Activated CD8-positive, alpha-beta memory T cell treated with anti-CD3 and anti-CD28 coated beads for 1 hour (primary cell): ENCODE data around the gene TNFAIP8.
A peak's percentile ranks its signal among the peaks of the same experiment; 100 is the strongest.

Source experiments
- DNase-seq, 2 donors: peaks; one replicate each; pipeline ENCODE4 v3.0.0-alpha.2; 2020; ENCODE audit warnings: low read depth in 1 of 2; ENCODE audit errors: extremely low read depth in 1 of 2

Gene TNFAIP8

DNA sequence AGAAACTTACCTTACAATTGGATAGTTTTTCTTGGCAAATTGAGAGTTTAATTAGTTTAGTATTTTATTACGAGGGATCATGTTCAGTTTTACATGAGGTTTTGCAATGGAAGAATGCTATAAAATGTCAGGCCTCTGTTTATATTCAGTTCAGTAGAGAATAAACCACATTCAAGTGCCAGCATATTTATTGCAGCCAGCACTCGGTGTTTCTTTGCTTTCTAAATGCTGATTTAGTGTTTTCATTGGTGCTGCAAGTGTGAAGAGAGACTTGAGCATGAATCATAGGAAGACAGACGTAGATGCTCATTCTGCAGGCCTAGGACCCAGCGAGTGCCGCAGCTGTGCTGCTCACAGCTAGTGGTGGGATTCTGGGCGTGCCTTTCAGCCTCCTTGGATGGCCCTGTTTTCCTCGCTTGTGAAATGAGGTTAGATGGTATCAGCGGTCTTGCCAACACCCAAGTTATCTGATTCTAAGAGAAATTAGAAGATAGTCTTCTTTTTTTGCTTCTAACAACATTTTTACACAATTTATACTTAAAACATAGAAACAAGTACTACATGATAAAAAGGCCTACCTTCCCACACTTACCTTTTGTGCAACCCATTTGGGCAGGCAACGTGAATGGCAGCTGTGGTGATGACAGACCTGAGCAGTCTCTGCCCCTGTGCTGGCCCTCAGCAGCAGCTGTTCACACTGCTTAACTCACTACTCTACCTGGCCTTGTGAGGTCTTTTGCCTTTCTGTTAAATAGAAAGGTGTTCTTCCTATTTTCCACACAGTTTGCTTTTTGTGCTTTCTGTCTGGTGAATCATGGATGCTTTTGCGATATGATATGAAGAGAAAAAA is 26.8 kb upstream of the TNFAIP8 start:
- peak in 1 of 2 donors; percentile 55 for DNase-seq

DNA sequence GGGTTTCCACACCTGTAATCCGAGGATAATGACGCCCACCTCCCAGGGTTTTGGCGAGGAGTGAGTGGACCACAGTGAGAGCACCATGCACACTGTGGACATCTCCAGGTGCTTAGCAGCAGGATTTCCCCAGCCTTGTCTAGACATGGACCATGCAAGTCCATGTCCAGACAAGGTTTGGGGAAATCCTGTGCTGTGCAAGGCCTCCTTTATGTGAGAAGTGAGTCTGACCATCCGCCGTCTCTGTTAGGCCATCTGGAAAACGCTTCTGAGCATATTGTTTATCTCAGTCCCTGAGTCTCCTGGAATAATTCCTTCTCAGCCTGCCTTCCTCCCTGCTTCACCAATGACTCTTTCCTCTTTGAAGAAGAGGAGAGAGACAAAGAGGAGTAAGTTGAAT is 26.2 kb upstream of the TNFAIP8 start:
- DNase-seq, result no peak

DNA sequence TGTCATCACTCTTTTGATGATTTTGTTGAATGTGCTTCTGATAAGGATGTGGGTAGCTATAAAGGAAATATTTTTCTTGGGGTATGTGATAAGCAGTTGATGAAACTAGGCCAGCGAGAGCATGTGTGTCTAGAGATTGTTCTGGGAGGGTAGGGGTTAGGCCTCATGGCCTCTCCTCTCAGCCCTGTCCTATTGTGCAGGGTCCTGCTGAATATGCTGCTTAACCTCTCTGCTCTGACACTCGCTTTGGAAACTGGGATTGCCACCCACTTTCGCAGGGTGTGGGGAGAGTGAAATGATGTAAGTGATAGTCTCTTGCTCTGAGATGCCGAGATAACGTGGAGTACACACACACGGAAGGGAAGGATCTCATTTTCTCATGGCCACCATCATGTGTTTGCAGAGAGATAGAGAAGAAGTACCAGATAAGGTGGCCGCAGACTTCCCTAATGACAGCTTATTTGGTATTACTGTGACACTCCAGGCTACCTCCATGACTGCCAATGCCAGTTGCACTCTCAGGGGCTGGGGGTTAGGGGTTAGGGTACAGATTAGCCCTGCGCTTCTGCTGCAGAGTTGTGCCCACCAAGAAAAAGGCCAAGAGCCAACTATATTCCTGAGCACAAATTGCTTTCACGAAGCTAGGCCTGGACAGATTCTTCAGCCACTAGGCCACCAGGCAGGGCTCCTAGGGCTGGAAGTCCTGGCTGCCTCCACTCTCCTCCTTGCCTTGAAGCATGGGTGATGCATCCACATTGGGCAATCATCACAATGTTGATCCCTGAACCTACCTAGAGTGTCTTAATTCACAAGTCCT is 25.2 kb upstream of the TNFAIP8 start:
- no peak for DNase-seq

DNA sequence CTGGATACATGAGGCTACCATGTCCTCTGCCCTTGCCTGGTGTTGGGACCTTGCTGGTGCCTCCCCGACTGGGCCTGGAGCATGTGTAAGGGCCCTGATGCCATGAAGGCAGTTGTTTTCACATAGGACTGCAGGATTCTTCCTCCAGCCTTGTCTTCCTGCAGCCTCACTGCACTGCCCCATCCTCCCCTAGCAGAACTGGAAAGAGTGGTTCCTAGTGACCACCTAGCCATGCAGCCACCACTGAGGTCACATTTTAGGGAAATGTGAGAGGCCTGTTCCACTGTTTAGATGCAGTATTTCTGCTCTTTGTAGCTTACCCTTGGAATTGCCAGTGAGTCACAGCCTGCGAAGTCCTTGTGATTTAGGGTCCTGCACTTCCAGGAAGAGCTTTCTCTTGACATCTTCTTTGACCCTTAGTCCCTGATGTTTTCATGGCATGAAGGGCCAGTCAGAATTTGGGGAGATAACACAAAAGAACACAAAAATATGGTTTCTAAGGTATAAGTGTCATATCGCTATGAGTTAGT is 24.2 kb upstream of the TNFAIP8 start:
- DNase-seq, result no peak

DNA sequence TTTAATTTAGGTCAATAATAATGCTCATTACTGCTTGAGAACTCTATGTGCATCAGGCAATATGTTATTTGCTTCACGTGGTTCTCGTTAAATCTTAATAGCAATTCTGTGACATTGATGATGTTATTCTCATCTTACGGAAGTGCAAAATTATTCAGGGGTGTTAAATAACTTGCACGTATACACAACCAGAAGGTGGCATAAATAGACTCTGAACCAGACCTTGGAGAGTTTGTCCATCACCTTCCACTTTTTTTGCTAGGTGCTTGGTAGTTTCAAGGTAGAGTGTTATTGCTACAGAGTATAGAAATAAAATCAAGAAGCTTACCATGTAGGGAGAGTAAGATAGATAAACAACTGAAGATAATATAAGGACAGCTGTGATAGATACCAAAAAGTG is 23.6 kb upstream of the TNFAIP8 start:
- no peak for DNase-seq

DNA sequence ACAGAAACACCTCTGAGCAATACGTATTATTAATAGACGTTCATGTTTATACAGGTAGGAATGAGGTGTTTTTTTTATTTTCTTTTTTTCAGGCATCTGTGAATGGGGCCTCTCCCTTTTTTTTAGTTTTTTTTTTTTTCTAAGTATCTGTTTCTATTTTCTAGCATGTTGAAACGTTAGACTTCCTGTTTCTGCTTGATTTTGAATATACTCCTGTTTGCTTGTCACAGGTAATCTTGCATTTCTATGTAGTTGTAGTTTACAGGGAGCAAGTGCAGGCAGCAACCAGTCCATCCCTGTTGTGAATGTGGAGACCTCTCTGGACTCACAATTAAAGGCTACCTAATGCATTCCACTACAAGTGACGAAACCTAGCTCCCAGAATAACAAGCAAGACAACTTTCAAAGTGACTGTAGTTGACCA is 22.8 kb upstream of the TNFAIP8 start:
- no peak for DNase-seq

DNA sequence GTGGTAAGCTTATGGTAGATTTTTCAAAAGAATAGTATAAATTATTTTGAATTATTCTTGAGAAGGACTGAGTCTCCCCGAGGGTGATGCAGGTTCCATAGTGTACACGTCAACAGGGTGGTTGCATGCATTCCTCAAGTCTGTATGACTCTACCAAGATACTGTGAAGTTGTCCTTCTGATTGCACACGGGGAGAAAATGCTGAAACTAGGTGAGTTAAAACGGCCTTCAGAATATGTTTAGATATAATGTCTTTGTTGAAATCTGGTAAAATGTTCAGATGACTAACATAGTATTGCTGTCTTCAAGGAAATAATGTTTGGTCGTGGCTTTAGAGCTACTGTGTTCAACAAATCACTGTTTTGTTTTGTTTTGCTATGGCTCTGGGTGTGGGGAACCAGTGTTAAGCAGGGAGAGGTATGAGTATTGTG is 22.4 kb upstream of the TNFAIP8 start:
- no peak for DNase-seq

DNA sequence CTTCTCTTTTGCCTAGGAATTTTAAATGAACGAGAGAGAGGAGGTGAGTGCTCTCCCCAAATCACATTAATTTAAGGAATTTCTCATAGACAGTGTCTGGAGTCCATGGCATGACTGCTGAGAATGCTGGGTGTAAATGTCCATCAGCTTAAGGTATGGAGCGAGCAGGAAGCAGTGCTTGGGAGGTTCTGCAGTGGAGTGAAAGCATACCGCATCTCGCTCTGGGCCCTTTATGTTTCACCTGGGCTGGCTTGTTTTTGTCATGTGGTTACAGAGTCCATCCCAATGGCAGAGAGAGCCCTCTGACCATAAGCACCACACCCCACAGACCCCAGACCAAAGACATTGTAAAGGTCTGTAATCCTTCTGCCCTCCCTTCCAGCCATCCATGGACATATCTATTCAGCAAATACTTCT is 20.6 kb upstream of the TNFAIP8 start:
- no peak for DNase-seq

DNA sequence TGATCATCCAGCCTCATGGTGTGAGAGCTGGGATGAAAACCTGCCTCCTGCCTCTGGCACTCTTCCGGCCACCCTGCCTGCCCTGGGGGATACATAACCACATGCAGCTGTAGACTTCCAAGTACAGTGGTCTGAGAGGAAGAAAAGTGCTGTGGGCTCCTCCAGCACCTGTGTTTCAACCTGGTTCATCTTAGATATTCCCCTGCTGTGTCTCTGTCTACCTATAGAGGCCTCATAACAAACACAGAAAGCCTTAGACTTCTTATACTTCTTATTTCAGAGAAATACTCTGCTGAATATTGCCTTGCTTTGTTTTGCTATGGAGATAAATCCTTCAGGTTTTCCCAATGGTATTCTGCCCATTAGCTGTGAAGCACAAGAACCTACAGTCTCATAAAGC is 19.6 kb upstream of the TNFAIP8 start:
- no peak for DNase-seq

DNA sequence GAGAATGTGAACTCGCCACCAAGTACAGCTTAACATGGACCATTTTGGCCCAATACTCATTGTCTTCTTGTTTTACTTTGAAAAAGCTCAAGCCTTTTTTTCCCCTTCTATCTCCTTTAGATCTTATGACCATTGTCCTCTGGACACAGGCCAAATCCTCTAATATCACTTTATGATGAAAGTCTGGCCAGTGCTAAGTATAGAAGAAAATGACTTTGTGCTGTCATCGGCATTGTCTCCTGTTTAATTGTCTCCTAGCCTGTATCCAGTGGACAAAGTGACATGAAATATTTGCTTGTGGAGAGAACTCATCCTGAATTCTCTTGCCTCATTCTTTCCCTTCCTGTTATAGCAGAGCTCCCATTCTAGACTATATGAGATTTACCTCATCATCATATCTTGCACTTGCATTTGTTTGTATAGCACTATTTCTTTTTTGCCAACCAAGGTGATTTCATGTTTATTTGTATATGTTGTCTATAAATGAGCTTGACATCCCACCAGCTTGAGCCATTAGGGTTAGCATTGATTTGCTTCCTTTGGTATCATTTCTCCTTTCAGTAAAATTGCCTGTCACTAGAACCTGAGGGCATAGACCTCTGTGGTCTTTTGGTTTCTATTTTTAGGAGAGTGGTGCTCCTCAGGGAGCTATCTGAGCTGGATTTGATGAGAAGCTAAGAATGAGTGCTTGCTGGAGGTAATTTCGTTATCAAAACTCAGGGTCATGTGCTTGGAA is 18.8 kb upstream of the TNFAIP8 start:
- no peak for DNase-seq

DNA sequence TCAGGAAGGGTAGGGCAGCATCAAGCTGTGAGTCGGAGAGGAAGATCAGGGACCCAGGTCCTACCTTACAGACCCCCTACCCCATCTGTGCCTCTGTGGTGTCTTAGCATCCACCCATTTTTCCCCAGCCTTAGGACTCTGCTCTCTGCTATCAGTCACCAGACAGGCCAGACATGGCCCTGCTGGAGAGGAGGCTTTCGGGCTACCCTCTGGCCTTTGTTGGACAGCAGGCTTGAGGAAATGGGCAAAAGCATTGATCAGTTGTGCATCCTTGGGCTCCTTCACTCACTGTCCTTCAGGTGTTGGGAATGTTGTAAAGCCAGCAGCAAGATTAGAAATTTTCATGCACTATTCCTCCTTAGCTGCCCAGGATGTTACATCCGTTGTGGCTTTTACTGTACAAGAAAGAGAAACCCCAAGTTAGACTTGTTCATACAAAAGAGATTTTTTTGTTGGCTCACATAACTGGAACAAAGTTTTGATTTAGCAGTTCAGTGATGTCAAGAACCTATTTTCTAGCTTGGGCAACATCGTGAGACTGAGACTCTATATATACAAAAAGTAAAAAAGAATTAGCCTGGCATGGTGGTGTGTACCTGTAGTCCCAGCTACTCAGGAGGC is 17.4 kb upstream of the TNFAIP8 start:
- DNase-seq, result no peak

DNA sequence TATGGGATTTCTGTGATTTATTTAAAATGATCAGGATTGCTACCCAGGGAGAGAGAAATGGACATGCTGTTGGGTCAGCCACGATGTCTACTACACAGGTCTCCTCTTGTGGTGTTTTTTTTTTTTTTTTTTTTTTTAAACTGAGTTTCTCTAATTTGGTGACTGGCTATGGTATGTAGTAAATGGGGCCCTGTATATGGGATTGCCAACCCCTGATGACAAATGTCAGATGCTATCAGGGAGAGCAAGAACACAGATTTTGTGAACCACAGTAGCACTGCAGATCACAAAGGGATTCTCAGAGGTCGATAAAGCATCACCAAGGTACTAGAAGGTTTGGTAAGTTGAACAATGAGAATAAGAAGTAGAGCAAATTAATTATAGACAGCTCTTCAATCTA is 16.5 kb upstream of the TNFAIP8 start:
- DNase-seq, result no peak

DNA sequence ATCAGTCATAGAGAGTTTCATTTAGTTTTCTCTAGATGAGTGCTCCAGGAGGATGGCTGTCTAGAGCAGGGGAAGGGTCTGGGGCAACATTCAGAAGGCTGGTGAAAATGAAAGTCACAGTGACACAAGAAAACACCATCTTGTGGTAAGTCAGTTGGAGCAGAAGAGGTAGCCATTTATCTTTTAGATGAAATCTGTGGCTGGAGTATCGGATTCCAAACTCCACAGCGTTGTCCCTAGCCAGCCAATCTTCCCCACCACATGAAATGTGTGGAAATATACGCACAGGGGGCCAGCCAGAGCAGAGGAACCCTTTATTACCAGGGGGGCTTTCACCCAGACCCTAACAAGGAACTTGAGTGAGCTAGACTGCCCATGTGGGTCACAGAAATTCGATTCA is 15.9 kb upstream of the TNFAIP8 start:
- DNase-seq, result no peak

DNA sequence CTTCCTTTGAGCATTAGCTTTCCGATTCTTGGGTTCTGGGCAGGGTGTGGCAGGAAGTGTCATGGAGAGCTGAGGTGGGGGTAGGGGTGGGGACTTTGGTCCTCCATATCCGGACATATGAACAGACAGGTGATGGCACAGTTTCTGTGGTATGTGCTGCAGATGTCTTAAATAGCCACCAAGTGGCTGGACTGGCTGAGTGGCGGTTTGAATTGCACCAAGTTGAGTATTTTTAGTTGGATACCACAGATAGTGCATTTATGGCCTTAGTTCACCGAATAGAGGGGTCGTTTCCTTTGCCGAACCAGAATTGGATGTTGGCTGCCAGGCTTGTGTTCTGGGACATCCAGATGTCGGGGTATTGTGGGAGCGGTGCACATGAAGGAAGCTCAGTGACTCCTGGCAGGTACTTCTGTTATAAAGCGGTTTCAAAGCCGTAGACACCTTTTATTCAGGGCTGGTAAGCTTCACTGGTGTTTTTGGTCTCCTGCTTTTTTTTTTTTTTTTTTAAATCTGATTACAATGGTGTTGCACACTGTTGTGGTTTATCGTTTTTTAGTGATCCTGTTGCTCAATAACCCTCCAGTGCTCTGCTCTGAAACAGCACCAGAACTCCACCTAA is 15.1 kb upstream of the TNFAIP8 start:
- DNase-seq, result no peak

DNA sequence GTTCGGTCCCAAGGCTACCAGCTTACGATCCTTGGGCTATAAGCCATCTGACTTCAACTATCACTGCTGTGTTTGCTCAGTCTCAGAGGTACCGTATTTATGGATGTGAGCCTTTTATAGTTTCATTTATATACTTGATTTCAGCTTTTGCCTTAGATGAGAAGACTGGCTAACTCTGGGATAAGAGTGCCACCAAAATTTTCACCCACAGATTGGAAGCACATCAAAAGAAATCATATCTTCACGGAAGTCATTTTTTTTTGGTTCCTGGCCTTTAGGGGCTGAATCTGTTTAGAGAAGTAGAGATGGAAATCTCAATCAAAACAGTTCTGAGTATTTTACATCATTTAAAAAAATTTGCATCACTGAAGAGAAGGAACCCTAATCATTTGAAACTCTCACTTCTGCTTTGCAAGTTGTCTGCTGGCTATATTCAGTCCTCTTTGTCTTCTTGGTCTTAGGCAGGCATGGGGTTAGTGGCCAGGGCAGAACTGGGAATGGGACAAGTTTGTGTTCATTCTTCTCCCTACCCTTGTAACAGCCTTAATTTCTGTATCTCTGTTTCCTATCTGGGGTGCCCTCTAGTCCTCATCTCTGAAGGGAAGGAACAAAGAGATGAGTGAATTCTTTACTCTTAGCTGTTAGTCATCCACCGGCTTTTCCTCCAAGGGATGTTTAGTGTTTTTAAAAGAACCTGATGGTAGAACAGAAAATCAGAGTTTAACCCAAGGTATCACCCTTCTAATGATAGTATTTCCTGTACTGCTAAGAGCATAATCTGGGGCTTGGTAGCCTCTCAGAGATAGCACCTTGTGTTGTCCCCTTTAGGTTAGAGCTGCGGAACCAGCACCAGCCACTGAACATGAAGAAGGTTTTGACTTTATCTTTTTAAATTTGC is 14.1 kb upstream of the TNFAIP8 start:
- no peak for DNase-seq

DNA sequence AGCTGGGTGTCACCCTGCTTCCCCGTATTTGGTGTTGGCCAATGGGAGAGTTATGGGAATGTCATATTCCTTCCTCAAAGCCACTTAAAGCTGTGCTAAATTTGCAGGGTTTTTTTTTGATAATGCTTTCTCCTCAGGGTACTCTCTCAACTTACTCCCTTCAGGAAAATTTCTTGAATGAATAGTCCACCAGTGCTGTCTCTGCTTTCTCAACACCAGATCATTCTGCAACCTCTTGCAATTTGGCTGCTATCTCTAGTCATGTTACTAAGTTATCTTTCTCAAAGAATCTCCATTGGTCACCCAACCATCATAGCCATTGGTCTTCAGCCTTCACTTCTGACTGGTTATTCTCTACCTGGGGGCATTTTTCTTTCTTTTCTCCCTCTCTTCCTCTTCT is 13.4 kb upstream of the TNFAIP8 start:
- DNase-seq, result no peak

DNA sequence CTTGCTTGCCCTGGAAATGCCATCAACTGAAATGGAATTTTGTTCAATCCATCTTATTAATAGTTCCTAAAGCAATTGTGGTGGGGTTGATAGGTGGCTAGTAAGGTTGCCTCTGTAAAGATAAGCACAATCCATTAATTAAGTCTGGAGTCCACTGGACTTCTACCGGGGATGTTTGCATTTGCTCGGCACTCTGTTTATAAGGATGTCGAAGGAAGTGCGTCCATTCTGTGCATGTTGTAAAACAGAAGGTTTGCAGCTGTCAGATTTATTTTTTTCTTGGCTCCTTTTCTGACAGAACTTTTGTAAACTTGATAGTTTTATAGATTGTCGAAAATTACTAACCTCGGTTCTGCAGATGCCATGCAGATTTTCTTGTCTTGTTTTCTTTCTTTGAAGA is 12.8 kb upstream of the TNFAIP8 start:
- DNase-seq, result no peak

DNA sequence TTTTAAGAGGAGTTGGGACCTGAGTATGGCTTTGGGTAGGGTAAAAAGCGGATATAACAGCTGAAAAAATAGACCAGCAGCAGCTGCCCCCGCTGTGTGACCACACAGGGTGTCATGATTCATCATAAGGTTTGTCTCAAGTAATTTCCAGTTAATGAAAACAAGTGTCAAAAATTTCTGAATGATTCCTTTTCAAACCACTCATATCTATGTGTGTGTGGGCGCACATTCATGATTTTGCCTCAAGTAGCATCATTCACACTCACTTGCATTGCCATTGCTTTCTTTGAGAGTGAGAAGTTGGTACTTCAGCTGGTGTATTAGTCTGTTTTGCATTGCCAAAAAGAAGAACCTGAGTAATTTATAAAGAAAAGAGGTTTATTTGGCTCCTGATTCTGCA is 12.1 kb upstream of the TNFAIP8 start:
- DNase-seq, result no peak

DNA sequence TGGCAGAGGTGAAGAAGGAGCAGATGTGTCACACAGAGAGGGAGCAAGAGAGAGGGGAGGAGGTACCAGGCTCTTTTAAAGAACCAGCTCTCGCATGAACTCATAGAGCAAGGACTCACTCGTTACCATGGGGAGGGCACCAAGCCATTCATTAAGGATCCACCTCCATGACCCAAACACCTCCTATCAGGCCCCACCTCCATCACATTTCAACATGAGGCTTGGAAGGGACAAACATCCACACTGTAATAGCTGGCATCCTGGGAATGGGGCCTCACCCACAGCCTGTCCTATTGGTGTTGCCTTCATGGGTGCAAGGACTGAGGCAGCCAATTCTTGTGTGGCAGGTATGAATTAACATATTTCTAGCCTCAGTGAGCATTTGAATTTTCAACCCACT is 11.6 kb upstream of the TNFAIP8 start:
- no peak for DNase-seq
